ENCODE measurements around the gene ARID4A. TPM values are rescaled to one million over a fixed set of nuclear protein-coding genes. Genes with fewer than 3 reads are reported as not detected.

ARID4A gene
- total RNA-seq, 1 experiment from 2014 or later: 12.5 TPM

GRCh38 chr14:58395812-58396788, 97.7 kb downstream of the ARID4A start, which contains the start of gene TOMM20L (continued):
- TF ChIP-seq ERG (CRISPR knock-in tag; IDR thresholded peaks at IDR 0.05) (no peak), ZBTB21 (CRISPR knock-in tag; IDR thresholded peaks at IDR 0.05; ENCODE audit: borderline replicate concordance) (no peak), ZNF232 (CRISPR knock-in tag; IDR thresholded peaks at IDR 0.05) (0 out of 2 replicates have a peak, but pooled peaks have one; percentile 70), ZNF317 (CRISPR knock-in tag; IDR thresholded peaks at IDR 0.05; ENCODE audit: borderline replicate concordance, low read depth) (no peak), ZNF532 (CRISPR knock-in tag; IDR thresholded peaks at IDR 0.05; ENCODE audit: borderline replicate concordance) (no peak), STAT6 (CRISPR knock-in tag; conservative IDR thresholded peaks at IDR 0.05; ENCODE audit: low read depth) (no peak), CREB1 (CRISPR knock-in tag; IDR thresholded peaks at IDR 0.05) (no peak), PRDM15 (CRISPR knock-in tag; IDR thresholded peaks at IDR 0.05) (no peak), HMGA2 (CRISPR knock-in tag; IDR thresholded peaks at IDR 0.05) (no peak), AFF4 (CRISPR knock-in tag; IDR thresholded peaks at IDR 0.05; ENCODE audit: borderline replicate concordance) (no peak), HMGXB4 (CRISPR knock-in tag; IDR thresholded peaks at IDR 0.05) (peak; percentile 96), PRRX2 (CRISPR knock-in tag; IDR thresholded peaks at IDR 0.05) (no peak), ZNF396 (CRISPR knock-in tag; IDR thresholded peaks at IDR 0.05; ENCODE audit: borderline replicate concordance) (no peak), ELF4 (CRISPR knock-in tag; IDR thresholded peaks at IDR 0.05; ENCODE audit: low read depth) (no peak), E2F5 (CRISPR knock-in tag; IDR thresholded peaks at IDR 0.05) (peak; percentile 76; the same call in 1 of the 2 replicates), IRF1 (CRISPR knock-in tag; IDR thresholded peaks at IDR 0.05) (0 out of 2 replicates have a peak, but pooled peaks have one; percentile 15)
